GM12874 (cell line): ENCODE data around the gene TMA7B.
A peak's percentile ranks its signal among the peaks of the same experiment; 100 is the strongest.

Source experiments
- TF ChIP-seq, protein P1 (sequence below): IDR thresholded peaks from 2 replicates; pipeline ENCODE4 v1.5.1; 2011; ENCODE audit warnings: low read depth, mild to moderate bottlenecking, control low read depth, low read length, moderate library complexity; ENCODE audit not compliant: insufficient read depth

Gene TMA7B

DNA sequence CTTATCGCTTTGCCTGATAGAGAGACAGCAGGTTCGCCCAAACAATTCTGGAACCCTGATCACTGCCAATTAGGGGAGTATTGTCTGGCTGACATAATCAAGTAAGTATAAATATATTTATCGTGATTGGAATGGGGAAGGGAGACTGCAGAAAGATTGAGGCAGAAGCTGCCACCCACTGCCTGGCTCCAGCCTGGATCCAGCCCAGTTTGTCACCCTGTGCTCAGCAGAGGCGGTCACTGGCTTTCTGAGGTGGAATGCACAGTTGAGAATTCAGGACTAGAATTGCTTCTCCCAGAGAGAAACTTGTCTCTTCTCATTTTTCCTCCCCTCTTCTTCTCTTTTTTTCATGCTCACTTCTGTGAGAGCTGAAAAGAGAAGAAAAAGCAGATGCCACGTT lies 33.4 kb upstream of the TMA7B start:
- TF ChIP-seq, protein P1, sequence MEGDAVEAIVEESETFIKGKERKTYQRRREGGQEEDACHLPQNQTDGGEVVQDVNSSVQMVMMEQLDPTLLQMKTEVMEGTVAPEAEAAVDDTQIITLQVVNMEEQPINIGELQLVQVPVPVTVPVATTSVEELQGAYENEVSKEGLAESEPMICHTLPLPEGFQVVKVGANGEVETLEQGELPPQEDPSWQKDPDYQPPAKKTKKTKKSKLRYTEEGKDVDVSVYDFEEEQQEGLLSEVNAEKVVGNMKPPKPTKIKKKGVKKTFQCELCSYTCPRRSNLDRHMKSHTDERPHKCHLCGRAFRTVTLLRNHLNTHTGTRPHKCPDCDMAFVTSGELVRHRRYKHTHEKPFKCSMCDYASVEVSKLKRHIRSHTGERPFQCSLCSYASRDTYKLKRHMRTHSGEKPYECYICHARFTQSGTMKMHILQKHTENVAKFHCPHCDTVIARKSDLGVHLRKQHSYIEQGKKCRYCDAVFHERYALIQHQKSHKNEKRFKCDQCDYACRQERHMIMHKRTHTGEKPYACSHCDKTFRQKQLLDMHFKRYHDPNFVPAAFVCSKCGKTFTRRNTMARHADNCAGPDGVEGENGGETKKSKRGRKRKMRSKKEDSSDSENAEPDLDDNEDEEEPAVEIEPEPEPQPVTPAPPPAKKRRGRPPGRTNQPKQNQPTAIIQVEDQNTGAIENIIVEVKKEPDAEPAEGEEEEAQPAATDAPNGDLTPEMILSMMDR, result no peak

DNA sequence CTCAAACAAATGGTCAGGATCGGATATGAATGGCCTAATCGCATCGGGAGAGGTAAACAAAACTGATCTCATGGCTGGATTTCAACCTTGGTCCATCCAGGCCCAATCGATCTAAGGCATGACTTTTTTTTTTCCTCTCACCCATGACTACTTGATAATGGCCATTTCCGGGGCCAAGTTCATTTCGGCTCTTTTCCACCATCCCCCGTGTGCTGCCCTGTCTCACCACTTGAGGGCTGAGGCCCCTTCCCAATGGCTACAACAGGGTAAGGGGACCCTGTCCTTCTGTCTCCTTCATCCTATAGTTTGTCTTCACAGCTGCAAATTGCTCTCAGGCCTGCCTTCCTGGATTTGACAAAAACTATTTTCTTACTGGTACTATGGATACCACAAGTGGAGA lies 32.7 kb upstream of the TMA7B start:
- TF ChIP-seq, protein P1, result peak; percentile 18; the same call in 1 of the 2 replicates

DNA sequence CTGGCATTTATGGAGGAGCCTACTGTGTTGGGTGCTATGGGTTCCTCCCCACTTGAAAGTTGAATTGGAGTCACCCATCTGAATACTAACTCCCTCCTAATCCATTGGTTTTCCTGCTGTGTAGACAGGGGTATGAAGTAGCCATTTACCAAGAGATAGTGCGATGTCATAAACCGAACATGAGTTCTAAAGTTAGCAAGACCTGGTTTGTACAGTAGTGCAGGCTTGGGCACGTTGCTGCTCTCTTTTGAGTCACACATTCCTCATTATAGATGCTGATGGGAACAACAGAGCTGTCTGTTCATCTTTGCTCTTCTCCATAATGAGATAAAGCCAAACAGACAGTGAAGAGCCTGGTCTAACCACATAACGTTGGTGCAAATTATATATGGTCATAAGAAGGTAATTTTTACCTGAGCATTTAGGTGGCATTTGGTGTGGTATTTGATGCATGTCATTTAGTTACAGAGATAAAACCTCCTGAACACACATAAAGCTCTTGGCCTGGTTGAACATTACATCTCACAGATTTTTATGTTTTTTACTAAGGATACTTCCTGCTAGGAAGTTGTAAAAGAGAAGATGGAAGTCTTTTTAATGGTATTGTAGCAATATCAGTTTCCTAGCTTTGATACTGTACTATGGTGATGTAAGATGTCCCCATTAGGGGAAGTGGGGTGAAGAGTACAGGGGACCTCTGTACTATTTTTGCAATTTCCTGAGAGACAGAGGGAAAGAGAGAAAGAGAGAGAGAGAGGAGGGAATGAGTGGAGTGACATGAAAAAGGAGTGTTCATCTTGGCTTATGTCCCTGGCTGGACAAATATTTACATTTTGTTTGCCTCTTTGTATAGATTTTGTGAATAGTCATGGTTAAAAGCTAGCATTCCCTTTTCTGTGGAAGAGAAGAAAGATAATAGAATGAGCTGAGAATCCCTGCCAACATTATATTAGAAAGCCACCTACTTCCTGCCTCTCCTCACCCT lies 31.4 kb upstream of the TMA7B start:
- TF ChIP-seq, protein P1, result no peak

DNA sequence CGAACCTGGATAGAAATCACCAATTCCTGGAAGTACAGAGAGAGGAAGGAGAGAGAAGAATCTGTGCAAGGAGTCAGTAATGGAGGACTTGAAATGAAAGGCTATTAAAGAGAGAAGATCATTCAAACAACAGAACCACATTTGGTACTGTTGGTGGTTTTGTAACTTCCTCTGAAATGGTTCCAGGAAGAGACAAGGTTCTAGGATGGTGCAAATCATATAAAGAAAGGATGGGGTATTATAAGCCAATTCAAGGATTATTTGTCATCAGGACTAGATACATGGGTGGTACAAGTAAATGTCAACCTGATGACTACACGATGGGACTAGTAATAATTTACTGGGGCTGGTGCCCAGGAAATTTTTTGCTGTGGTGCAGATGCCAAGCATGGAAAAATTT lies 28.9 kb upstream of the TMA7B start:
- TF ChIP-seq, protein P1, result no peak

DNA sequence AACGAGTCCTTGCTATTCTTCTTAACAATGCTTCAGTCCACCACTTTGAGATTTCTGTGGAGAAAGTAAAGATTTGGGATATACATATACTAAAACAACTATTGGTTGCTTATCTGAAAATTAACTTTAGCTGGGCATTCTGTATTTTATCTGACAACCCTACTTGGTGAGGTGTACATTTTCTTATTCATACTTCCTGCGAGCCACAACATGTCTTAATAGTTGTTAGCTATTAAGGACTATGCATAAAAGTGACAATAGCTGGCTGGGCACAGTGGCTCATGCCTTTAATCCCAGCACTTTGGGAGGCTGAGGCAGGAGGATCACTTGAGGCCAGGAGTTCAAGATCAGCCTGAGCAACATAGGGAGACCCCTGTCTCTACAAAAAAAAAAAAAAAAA lies 28.0 kb upstream of the TMA7B start:
- TF ChIP-seq, protein P1, result no peak

DNA sequence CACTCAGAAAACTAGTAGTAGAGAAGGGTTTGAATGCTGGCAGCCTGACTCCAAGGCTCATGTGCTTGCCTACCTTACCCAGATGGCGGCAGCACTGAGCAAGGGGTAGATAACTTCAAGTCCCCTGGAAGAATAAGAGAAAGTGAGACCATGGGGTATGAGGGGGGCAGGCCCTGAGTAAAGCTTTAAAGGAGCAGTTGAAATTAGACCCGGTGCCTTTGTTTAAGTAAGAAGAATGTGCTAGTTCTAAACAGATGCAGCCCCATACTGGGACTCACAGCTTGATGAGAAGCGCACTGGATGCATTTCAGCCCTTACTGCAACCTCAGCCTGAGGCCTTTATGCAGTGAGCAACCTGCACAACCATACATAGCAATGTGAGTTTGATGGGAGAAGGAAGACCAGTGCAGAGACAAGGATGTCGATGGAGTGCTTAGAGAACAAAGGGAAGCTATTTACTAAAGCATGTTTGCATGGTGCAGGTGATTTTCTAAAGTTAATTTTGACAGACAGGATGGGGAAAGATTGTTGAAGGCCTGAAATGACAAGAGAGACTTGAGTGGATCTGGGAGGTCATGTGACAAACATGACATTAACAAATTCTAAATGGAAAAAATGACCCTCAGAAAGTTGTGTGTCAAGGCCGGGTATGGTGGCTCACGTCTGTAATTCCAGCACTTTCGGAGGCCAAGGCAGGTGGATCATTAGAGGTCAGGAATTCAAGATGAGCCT lies 27.1 kb upstream of the TMA7B start:
- TF ChIP-seq, protein P1, result peak; percentile 78

DNA sequence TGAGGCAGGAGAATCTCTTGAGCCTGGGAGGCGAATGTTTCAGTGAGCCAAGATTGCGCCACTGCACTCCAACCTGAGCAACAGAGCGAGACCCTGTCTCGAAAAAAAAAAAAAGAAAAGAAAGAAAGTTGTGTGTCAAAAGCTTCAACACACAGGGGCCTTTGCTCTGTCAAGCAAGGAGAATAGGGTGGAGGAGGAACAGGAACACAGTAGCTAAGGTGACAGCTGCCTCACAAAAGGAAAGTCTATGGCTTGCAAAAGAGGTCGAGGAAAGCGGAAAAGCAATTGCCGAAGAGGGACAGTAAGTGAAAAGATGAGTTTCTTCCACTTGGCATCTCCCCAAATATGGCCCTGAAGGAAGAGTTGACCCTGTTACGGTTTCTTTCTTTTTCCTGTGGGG lies 26.5 kb upstream of the TMA7B start:
- TF ChIP-seq, protein P1, result no peak
